ENCODE measurements around the gene CUEDC1.
A peak's percentile ranks its signal among the peaks of the same experiment; 100 is the strongest.

Gene CUEDC1

DNA sequence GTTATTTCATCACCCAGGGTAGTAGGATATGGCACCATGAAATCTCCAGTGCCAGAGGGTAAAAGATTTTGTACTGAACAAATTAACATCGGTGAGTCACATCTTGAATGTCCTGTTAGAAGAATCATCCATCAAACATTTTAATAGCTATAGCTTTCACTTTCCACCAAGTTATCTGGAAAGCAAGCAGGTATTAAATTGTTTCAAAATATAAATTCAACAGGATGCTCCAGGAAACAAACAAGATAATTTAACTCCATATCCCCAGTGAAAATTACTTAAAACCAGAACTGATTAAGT, 30.4 kb upstream of the CUEDC1 start:
- H3K36me3 ChIP-seq (ENCODE audit: control insufficient read depth in 2 of 2, insufficient read depth in 2 of 2, low read length in 2 of 2): peaks cover 14 to 20% of the 10 kb centered on the region in 2 donors
- H3K27ac ChIP-seq (ENCODE audit: low read depth in 2 of 2, low read length in 2 of 2): no peak overlapping the region
- H3K4me3 ChIP-seq (ENCODE audit: low read length in 2 of 2): no peak overlapping the region
- no peaks in the 10 kb centered on the region for H3K27me3 ChIP-seq (ENCODE audit: control insufficient read depth in 2 of 2, insufficient read depth in 2 of 2, low read length in 2 of 2)
- no peaks in the 10 kb centered on the region for H3K9me3 ChIP-seq (ENCODE audit: control insufficient read depth in 2 of 2, low read length in 2 of 2)
- peaks cover 14 to 32% of the 10 kb centered on the region in 2 donors for H3K4me1 ChIP-seq (ENCODE audit: control insufficient read depth in 2 of 2, insufficient read depth in 2 of 2, low read length in 2 of 2)
- H3K9ac ChIP-seq (ENCODE audit: low read depth in 1 of 2, low read length in 2 of 2): no peak overlapping the region

DNA sequence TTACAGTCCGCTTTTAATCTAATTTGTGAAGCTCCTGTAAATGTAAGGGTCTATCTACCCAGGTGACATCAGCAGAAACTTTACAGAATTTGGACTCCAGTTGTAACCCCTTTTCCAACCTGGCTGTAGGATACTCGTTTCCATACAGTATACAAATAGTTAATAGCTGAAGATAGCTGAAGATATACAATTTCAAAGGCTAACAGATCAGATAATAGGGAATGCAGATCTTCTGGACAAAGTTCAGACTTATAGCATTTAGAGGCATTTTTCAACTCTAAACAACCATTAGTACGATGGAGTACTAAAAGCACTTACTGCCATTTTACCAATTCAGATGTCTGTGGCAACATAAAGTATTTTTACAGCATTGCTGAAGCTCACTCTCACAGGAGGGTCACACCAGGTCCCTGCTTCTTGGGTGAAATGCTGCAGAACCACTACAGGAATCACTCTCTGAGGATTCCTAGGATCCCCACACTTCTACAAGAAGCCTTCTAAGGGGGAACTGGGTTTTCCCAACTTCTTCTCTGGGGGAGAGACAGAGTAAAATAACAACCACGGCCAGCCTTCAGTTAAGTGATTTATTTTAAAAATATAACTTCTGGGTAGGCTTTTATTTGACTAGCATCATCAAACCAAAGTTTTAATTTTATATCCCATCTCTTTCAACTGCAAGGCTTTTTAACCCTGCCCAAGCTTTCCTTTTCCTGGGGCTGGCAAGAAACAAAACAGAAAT, 29.9 kb upstream of the CUEDC1 start:
- H3K4me3 ChIP-seq (ENCODE audit: low read length in 2 of 2): peak overlapping the region in 1 of 2 donors; percentile 27
- no peaks in the 10 kb centered on the region for H3K9me3 ChIP-seq (ENCODE audit: control insufficient read depth in 2 of 2, low read length in 2 of 2)
- H3K27me3 ChIP-seq (ENCODE audit: control insufficient read depth in 2 of 2, insufficient read depth in 2 of 2, low read length in 2 of 2): no peaks in the 10 kb centered on the region
- peaks cover 19 to 23% of the 10 kb centered on the region in 2 donors for H3K36me3 ChIP-seq (ENCODE audit: control insufficient read depth in 2 of 2, insufficient read depth in 2 of 2, low read length in 2 of 2)
- H3K4me1 ChIP-seq (ENCODE audit: control insufficient read depth in 2 of 2, insufficient read depth in 2 of 2, low read length in 2 of 2): peaks cover 14 to 32% of the 10 kb centered on the region in 2 donors
- H3K9ac ChIP-seq (ENCODE audit: low read depth in 1 of 2, low read length in 2 of 2): no peak overlapping the region
- H3K27ac ChIP-seq (ENCODE audit: low read depth in 2 of 2, low read length in 2 of 2): no peak overlapping the region

DNA sequence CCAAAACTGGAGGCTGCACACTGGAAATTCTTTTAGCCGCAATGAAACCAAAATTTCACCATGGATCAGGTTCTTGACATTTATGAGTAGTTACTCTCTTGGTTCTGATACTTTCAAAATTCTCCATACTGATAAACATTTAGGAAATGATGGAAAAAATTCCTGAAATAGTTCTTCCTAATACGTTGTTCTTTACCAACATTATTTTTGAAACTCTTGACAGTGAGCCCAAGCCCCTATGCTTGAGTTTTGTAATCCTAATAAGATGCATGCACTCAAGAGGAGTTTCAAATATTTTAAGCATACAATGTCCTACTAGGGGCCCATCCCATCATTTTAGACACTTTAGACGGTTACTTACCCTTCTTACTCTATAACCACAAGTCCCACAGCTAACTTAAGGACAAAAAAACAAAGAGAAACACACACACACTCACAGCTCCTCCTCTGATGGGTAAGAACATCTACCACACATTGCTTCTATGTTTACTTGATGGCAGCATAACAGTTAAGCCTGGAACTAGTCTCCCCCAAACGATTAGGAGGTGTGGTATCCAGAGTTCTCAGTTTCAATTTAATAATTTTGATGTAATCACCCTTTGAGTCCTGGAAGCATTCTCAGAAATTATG, 29.2 kb upstream of the CUEDC1 start:
- no peak overlapping the region for H3K4me3 ChIP-seq (ENCODE audit: low read length in 2 of 2)
- H3K27ac ChIP-seq (ENCODE audit: low read depth in 2 of 2, low read length in 2 of 2): no peak overlapping the region
- H3K9ac ChIP-seq (ENCODE audit: low read depth in 1 of 2, low read length in 2 of 2): no peak overlapping the region

DNA sequence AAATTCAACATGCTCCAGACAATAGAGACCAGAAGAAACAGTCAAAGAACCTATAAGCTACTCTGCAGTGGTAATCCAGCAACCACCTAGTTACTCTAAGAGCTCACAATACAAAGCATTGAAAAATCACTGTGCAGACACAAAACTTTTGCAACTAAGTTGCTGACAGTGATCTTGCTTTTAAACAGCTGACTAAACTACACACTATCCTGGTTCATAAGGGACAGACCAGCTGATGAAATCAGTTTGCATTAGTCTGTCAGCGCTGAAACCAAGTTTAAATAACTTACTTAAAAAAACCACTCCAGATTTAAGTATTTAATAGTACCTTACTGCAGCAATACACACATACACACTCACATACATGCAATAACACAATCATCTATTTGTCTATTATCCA, 28.2 kb upstream of the CUEDC1 start:
- H3K4me1 ChIP-seq (ENCODE audit: control insufficient read depth in 2 of 2, insufficient read depth in 2 of 2, low read length in 2 of 2): peaks cover 14 to 24% of the 10 kb centered on the region in 2 donors
- H3K9ac ChIP-seq (ENCODE audit: low read depth in 1 of 2, low read length in 2 of 2): no peak overlapping the region

More for the DNA sequence above, 29.2 kb upstream of the CUEDC1 start:
- Histone ChIP-seq H3K27me3 (ENCODE audit: control insufficient read depth in 2 of 2, insufficient read depth in 2 of 2, low read length in 2 of 2) (no peaks in the 10 kb centered on the region), H3K9me3 (ENCODE audit: control insufficient read depth in 2 of 2, low read length in 2 of 2) (no peaks in the 10 kb centered on the region), H3K36me3 (ENCODE audit: control insufficient read depth in 2 of 2, insufficient read depth in 2 of 2, low read length in 2 of 2) (peaks cover 20 to 29% of the 10 kb centered on the region in 2 donors), H3K4me1 (ENCODE audit: control insufficient read depth in 2 of 2, insufficient read depth in 2 of 2, low read length in 2 of 2) (peaks cover 14 to 32% of the 10 kb centered on the region in 2 donors)

DNA sequence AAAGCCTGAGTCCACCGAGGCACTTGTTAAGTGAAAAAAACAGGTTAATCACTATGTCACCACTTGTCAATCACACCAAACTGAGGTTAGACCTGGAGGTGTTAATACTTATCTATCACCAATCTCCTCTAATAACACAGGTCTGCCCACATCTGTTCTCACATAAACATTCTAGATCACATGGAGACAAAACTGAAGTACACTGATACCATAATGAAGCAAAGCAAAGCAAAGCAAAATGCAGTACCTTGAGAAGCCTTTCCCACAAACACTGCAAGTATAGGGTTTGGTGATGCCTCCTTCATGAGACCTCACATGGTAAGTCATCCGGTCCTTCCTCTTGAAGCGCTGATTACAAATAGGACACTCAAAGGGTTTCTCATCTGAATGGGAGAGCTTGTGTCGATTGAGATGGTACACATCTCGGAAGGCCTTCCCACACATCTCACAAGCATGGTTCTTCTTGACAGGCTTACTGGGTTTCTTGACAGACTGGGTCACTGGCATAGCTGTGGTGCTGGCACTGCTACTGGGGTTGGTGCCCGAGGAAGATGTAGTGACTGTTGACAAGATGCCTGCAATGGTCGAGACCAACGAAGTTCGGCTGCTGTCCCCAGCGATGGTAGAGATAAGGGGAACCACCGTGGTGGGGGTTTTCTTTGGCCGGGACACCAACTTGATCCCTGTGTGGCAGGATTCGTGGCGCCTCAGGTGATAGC, 27.4 kb upstream of the CUEDC1 start:
- Histone ChIP-seq H3K9ac (ENCODE audit: low read depth in 1 of 2, low read length in 2 of 2) (no peak overlapping the region), H3K9me3 (ENCODE audit: control insufficient read depth in 2 of 2, low read length in 2 of 2) (no peaks in the 10 kb centered on the region), H3K27ac (ENCODE audit: low read depth in 2 of 2, low read length in 2 of 2) (no peak overlapping the region), H3K27me3 (ENCODE audit: control insufficient read depth in 2 of 2, insufficient read depth in 2 of 2, low read length in 2 of 2) (no peaks in the 10 kb centered on the region), H3K4me1 (ENCODE audit: control insufficient read depth in 2 of 2, insufficient read depth in 2 of 2, low read length in 2 of 2) (peaks cover 14 to 24% of the 10 kb centered on the region in 2 donors), H3K4me3 (ENCODE audit: low read length in 2 of 2) (no peak overlapping the region), H3K36me3 (ENCODE audit: control insufficient read depth in 2 of 2, insufficient read depth in 2 of 2, low read length in 2 of 2) (peaks cover 34 to 38% of the 10 kb centered on the region in 2 donors)

More for the DNA sequence above, 28.2 kb upstream of the CUEDC1 start:
- Histone ChIP-seq H3K27me3 (ENCODE audit: control insufficient read depth in 2 of 2, insufficient read depth in 2 of 2, low read length in 2 of 2) (no peaks in the 10 kb centered on the region), H3K9me3 (ENCODE audit: control insufficient read depth in 2 of 2, low read length in 2 of 2) (no peaks in the 10 kb centered on the region), H3K27ac (ENCODE audit: low read depth in 2 of 2, low read length in 2 of 2) (no peak overlapping the region), H3K4me3 (ENCODE audit: low read length in 2 of 2) (peak overlapping the region in 1 of 2 donors; percentile 13), H3K36me3 (ENCODE audit: control insufficient read depth in 2 of 2, insufficient read depth in 2 of 2, low read length in 2 of 2) (peaks cover 29 to 38% of the 10 kb centered on the region in 2 donors)

DNA sequence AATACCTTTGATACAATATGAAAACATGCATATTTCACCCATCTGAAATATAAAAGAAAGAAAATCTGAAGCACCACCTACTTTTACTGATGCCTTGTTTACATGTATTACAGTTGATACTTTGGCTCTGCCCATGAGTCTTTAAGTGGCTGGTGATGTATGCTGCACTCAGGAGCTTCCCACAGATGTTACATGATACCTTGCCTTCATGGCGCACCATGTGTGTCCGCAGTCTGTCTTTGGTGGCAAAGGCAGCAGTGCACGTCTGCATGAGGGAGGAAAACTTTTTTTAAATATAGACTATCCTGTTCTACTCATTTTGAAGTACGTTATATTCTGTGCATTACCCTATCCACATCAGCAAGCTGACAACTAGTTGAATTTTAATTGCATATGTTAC, 25.3 kb upstream of the CUEDC1 start:
- Histone ChIP-seq H3K27ac (ENCODE audit: low read depth in 2 of 2, low read length in 2 of 2) (no peak overlapping the region), H3K27me3 (ENCODE audit: control insufficient read depth in 2 of 2, insufficient read depth in 2 of 2, low read length in 2 of 2) (no peaks in the 10 kb centered on the region), H3K9me3 (ENCODE audit: control insufficient read depth in 2 of 2, low read length in 2 of 2) (no peaks in the 10 kb centered on the region), H3K4me3 (ENCODE audit: low read length in 2 of 2) (no peak overlapping the region), H3K4me1 (ENCODE audit: control insufficient read depth in 2 of 2, insufficient read depth in 2 of 2, low read length in 2 of 2) (peaks cover 10 to 11% of the 10 kb centered on the region in 2 donors), H3K36me3 (ENCODE audit: control insufficient read depth in 2 of 2, insufficient read depth in 2 of 2, low read length in 2 of 2) (peaks cover 53 to 55% of the 10 kb centered on the region in 2 donors), H3K9ac (ENCODE audit: low read depth in 1 of 2, low read length in 2 of 2) (no peak overlapping the region)

DNA sequence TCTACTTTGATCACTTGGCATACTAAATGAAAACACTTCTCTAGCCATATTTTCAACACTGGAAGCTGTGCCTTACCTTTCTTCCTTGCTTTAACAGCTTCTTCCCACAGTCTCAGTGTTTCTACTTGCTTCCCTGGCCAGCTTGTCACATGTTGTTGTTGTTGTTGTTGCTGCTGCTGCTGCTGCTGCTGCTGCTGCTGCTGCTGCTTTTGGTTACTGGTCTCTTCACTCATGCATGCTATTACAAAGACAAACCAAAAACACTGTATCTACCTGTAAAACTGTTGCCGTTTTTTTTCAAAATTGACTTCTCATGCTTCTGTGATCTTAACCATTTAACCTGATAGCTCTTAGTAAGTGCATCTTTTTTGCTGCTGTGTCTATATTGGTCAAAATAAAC, 23.9 kb upstream of the CUEDC1 start:
- peaks cover 0 to 6% of the 10 kb centered on the region in 2 donors for H3K4me1 ChIP-seq (ENCODE audit: control insufficient read depth in 2 of 2, insufficient read depth in 2 of 2, low read length in 2 of 2)
- no peaks in the 10 kb centered on the region for H3K9me3 ChIP-seq (ENCODE audit: control insufficient read depth in 2 of 2, low read length in 2 of 2)
- no peak overlapping the region for H3K9ac ChIP-seq (ENCODE audit: low read depth in 1 of 2, low read length in 2 of 2)
- no peak overlapping the region for H3K27ac ChIP-seq (ENCODE audit: low read depth in 2 of 2, low read length in 2 of 2)
- peaks cover 59 to 64% of the 10 kb centered on the region in 2 donors for H3K36me3 ChIP-seq (ENCODE audit: control insufficient read depth in 2 of 2, insufficient read depth in 2 of 2, low read length in 2 of 2)
- H3K27me3 ChIP-seq (ENCODE audit: control insufficient read depth in 2 of 2, insufficient read depth in 2 of 2, low read length in 2 of 2): no peaks in the 10 kb centered on the region
- H3K4me3 ChIP-seq (ENCODE audit: low read length in 2 of 2): no peak overlapping the region

DNA sequence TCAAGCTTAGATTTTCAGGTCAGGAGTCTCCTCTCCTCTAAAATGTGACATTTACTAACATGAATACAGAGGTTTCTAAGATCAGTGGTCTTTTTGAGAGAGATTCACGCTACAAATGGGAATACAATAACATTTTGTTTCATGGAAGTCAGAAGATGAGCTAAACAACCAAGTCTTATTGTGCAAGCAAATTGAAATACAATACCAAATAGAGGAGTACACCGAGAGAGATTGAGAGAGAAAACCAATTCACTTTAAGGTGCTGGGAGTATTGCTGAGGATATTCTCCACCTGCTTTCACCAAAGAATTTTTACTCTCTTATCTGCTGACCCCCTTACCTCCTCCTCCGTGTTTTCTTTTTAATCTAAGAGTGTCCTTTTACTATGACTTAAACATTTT, 21.4 kb upstream of the CUEDC1 start:
- Histone ChIP-seq H3K27ac (ENCODE audit: low read depth in 2 of 2, low read length in 2 of 2) (no peak overlapping the region), H3K27me3 (ENCODE audit: control insufficient read depth in 2 of 2, insufficient read depth in 2 of 2, low read length in 2 of 2) (no peaks in the 10 kb centered on the region), H3K9me3 (ENCODE audit: control insufficient read depth in 2 of 2, low read length in 2 of 2) (no peaks in the 10 kb centered on the region), H3K4me3 (ENCODE audit: low read length in 2 of 2) (no peak overlapping the region), H3K36me3 (ENCODE audit: control insufficient read depth in 2 of 2, insufficient read depth in 2 of 2, low read length in 2 of 2) (peaks cover 59 to 65% of the 10 kb centered on the region in 2 donors), H3K9ac (ENCODE audit: low read depth in 1 of 2, low read length in 2 of 2) (no peak overlapping the region), H3K4me1 (ENCODE audit: control insufficient read depth in 2 of 2, insufficient read depth in 2 of 2, low read length in 2 of 2) (no peaks in the 10 kb centered on the region)

DNA sequence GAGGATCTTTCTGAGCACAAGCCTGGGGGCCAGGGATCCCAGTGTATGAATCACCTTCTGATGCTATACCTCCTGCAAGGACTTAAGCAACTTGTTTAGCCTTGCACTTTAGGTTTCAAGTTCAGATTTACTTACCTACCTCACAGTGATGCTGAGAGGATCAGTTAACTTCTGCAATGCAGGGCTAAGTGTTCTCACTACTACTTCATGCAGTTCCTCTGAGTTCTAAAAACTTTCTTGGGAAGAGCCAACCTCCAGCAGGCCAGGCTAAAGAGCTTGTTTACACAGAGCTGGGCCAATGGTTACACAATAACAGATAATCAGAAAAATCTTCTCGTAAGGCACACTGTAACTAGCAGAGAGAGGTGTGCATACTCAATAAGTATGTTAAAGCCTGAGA, 19.8 kb upstream of the CUEDC1 start:
- no peak overlapping the region for H3K4me3 ChIP-seq (ENCODE audit: low read length in 2 of 2)
- H3K9me3 ChIP-seq (ENCODE audit: control insufficient read depth in 2 of 2, low read length in 2 of 2): no peaks in the 10 kb centered on the region
- no peak overlapping the region for H3K9ac ChIP-seq (ENCODE audit: low read depth in 1 of 2, low read length in 2 of 2)
- H3K36me3 ChIP-seq (ENCODE audit: control insufficient read depth in 2 of 2, insufficient read depth in 2 of 2, low read length in 2 of 2): peaks cover 47 to 60% of the 10 kb centered on the region in 2 donors
- H3K27ac ChIP-seq (ENCODE audit: low read depth in 2 of 2, low read length in 2 of 2): no peak overlapping the region
- no peaks in the 10 kb centered on the region for H3K4me1 ChIP-seq (ENCODE audit: control insufficient read depth in 2 of 2, insufficient read depth in 2 of 2, low read length in 2 of 2)
- no peaks in the 10 kb centered on the region for H3K27me3 ChIP-seq (ENCODE audit: control insufficient read depth in 2 of 2, insufficient read depth in 2 of 2, low read length in 2 of 2)
